8988T (cell line): ENCODE results near the gene ST7L.

Source experiments
- DNase-seq: peaks from one replicate; pipeline ENCODE4 v3.0.0; 2011

Gene ST7L

DNA sequence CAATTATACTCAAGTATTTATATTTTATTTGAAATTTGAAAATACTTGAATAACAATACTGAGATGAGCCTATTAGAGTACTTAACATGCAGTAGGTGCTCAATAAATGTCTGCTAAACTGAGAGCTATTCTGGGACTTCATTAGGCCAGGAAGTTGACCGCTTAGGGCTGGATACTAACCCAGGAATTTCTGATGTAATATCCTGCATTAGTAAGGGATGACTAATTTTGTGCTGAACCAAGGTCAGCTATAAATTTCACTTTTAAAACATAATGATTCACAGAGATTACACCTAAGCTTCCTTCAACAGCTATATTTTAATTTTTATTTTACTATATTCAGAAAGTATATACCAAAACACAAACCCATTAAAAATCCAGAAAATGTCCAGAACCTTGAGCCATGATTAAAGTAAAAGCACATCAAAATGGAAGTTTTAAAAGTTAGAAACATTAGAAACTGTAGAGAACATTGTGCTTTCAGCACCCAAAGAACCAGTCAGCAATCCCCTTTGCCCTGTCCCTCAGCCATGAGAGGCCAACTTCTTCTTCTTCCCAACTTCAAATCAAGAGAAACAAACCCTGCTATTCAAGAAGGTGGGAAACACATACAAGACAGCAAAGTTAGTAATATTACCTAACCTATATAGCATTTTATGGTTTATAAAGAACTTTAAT is 74.8 kb downstream of the ST7L start:
- no peak for DNase-seq

- DNase-seq = no peak
Measured at GRCh38 chr1:112542206-112542973, 76.6 kb downstream of the ST7L start.

DNA sequence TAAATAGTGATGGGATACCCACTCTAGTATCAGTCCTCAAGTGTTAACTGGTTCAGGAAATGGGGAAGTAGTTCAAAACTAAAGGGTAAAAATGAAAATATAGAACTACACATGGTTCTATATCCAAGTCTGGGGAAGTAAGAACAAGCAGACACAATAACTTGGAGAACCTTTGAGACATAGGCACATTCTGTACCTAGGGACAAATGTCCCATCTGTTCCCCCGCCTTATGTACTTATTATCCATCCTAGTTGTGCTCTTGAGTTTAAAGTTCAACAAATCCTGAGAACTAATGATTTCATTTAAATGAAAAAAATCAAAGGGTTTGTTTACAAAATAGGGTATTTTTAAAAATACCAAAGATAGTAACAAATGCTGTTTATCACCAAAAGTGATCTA is 77.6 kb downstream of the ST7L start:
- no peak for DNase-seq

- DNase-seq = no peak
Measured at GRCh38 chr1:112540226-112540794, 78.6 kb downstream of the ST7L start.

GRCh38 chr1:112538883-112539282 is 80.1 kb downstream of the ST7L start:
- DNase-seq = no peak

- no peak for DNase-seq
Measured at GRCh38 chr1:112537456-112537855, 81.5 kb downstream of the ST7L start.

DNA sequence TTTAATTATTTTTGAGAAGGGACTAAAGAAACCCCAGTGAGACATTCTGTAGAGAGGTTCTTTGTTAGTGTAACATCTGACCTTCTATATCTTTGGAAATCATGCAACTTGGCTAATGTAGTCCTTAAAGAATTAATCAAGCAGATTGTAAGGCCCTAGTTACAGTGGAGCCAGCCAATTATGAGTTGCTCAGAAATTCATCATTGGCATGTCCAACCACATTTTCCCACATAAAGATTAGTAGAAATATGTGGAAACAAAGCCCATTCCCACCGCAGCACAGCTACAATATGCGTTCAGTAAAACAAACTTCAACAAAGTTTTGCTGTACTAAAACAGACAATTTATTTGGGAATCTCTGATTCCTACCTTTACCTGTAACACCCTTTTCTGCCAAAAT is 82.4 kb downstream of the ST7L start:
- no peak for DNase-seq

- no peak for DNase-seq
Measured at GRCh38 chr1:112533029-112533428, 85.9 kb downstream of the ST7L start.

DNA sequence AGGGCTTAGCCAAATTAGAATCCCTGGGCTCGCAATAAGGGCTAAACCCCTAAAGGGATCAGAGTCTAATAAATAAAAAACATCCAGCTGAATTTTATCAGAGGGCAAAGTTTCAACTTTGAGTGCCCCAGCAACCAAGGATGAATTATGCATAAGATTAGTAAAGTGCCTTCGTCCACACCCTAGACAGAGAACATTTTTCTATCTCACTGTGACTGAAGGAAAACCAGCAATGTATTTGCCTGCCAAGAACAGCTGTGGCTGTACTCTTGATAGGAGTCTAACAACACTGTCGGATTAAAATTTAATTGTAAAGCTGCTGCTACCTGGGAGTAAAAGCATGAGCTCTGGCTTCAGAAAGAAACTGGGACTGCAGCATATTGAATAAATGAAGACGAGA is 86.9 kb downstream of the ST7L start:
- DNase-seq = no peak

DNA sequence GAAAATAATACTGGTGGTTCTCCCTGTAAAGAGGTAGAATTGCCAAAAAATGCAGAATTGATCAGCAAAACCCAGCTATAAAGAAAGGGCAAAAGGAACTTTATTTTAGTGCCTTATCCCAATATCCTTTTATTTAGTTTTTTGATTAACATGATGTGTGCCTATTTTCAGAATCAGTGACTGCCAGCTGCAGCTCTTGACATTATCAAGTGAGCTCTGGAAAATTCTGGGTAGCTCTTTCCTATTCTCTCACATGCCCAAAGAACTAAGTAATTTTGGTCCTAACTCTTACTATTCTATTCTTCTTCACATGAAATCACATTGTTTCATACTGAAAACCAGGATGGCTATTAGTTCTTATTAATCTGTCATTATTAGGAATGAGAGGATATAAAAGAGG is 88.1 kb downstream of the ST7L start:
- DNase-seq = no peak

GRCh38 chr1:112529301-112529700 is 89.6 kb downstream of the ST7L start:
- DNase-seq = no peak

GRCh38 chr1:112528076-112528475 is 90.9 kb downstream of the ST7L start:
- no peak for DNase-seq

DNA sequence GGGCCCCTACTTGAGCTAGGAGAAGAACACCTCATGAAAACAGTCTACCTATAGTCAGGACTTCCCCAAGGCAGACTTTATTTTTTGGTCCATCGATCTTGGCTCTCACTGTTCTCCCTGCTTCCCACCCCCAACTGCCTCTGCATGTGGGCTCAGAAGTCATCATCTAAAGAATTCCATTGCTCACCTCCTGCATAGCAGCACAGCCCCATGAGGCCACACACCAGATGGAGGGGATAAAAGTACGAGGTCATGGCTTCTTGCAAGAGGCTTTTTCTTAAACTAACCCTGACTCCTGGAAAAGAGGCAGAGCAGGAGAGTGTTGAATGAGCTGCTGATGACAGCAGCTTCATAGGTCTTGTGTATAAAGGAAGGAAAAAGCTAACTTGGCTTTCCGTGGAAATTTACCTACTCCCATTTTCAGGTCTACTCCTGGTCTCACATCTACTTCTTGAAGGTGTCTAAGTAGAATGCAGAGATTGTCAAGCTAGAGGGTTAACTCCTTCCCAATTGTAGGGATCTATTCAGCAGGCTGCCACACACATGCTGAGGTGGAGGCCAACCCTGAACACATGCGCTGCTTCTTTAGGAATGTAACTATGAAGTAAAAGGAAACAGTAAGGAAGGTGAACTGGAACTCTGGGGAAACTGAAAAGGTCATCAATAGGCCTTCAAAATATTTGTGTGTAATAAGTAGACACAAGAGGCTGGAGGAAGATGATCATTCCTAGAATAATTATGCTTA is 91.5 kb downstream of the ST7L start:
- no peak for DNase-seq

GRCh38 chr1:112524986-112525385 is 94.0 kb downstream of the ST7L start:
- DNase-seq = no peak

DNA sequence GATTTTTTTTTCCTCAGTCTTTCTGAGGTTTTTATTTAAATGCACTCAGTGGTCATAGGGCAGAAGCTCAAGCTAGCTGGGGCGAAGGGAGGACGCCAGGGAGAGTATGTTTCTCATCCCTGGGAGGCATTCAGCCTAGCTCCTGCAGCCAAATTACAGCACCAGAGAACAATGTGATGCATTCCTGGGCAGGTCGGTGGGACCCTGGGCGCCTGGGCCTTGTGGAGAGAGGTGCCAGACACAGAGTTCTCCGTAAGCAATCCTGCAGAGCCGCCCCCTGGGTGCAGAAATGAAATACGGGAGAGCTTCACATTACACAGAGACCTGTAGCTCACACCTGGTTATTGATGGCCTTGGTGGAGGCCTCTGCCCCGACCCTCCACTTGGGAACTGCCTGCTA is 94.7 kb downstream of the ST7L start:
- DNase-seq = no peak

DNA sequence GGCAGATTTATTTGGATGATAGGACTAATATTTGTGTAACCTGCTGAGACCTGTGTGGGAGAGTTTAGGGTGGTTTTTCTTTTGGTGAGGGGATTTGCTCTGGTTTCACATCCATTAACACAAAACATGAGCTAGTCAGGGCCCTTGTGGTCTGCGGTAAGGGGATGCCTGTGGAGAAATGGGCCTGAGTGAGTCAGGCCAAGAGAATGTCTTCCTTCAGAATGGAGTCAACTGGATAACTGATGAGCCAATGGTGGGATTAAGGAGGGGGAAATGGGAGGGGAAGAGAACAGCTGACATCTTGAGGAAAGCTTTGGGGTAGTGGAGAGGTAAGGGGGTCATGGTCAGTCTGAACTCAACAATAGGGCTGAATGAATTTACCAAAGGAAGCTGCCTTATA is 96.3 kb downstream of the ST7L start:
- DNase-seq = no peak

- no peak for DNase-seq
Measured at GRCh38 chr1:112520166-112520565, 98.8 kb downstream of the ST7L start.

GRCh38 chr1:112518186-112518585 is 100.8 kb downstream of the ST7L start:
- no peak for DNase-seq

- DNase-seq = no peak
Measured at GRCh38 chr1:112517646-112518045, 101.3 kb downstream of the ST7L start.

GRCh38 chr1:112517231-112517630 is 101.7 kb downstream of the ST7L start:
- DNase-seq = no peak

GRCh38 chr1:112516141-112516540 is 102.8 kb downstream of the ST7L start:
- DNase-seq = no peak

DNA sequence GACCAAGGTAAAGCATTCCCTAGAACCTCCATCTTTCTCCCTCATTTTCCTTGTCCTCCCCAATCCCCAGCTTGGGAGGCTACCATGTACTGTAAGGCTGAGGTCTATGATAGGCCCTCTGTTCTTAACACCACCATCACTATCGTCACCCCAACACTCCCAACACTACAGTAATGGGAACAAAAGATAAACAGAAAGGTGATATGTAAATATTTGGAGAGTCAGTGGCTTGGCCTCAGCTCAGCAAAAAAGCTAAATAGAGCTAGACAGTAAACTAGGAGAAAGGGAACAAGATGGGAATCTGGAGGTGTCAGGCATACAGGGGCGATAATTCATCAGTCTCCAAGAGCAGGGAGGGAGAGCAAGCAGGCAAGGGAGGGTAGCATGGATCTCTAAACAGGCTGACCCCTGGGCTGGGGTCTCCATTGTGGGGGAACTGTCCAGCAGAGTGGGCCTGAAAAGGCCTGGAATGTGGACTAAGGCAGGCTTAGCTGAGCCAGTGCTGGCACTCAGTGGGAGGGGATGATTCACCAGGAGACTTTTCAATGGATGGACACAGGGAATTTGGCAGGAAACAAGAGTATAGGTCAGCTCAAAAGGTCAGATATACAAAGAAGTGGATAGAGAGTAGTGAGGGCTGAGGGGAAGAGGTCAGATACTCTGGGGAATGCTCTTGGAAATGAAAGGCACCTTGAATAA is 103.5 kb downstream of the ST7L start:
- no peak for DNase-seq

- DNase-seq = no peak
Measured at GRCh38 chr1:112514901-112515300, 104.0 kb downstream of the ST7L start.
